ENCODE data around the gene ASF1A.

GRCh38 chr6:118894425-118895260, 691 bp downstream of the ASF1A start:
- TF ChIP-seq POLR2A (IDR thresholded peaks at IDR 0.05) (no peak), CTCF (IDR thresholded peaks at IDR 0.05) (peak in 2 of 6 experiments; percentile 24 to 29)

Data from Peyer's patch (tissue), 4 donors.